Smooth muscle cell (in vitro differentiated cells): ENCODE data around the gene GSX2. TPM values are rescaled to one million over a fixed set of nuclear protein-coding genes. Genes with fewer than 3 reads are reported as not detected.

Source experiments
- DNase-seq: peaks from one replicate; lab custom pipeline; 2025; ENCODE audit not compliant: unreplicated experiment; lab: John Stamatoyannopoulos, UW
- H2AFZ ChIP-seq: fragments of 200-600 bp; sonication (generic); 2 replicates; pipeline ENCODE4 v1.6.0; 2016; ENCODE audit warnings: antibody characterized with exemption, low read depth, mild to moderate bottlenecking
- H3F3A ChIP-seq: fragments of 200-600 bp; sonication (generic); 2 replicates; pipeline ENCODE4 v1.6.0; 2017; ENCODE audit warnings: antibody characterized with exemption, low read depth
- H3K27ac ChIP-seq: fragments of 200-600 bp; sonication (generic); 2 replicates; pipeline ENCODE4 v1.5.1; 2016; ENCODE audit warnings: low read depth, mild to moderate bottlenecking
- H3K27me3 ChIP-seq: fragments of 200-600 bp; sonication (generic); 2 replicates; pipeline ENCODE4 v1.6.1; 2016; ENCODE audit warnings: low read depth, mild to moderate bottlenecking
- H3K36me3 ChIP-seq: fragments of 200-600 bp; sonication (generic); 2 replicates; pipeline ENCODE4 v1.5.1; 2016; ENCODE audit warnings: low read depth
- H3K4me1 ChIP-seq: fragments of 200-600 bp; sonication (generic); 2 replicates; pipeline ENCODE4 v1.5.1; 2016; ENCODE audit warnings: low read depth
- H3K4me2 ChIP-seq: fragments of 200-600 bp; sonication (generic); 2 replicates; pipeline ENCODE4 v1.6.0; 2016; ENCODE audit warnings: mild to moderate bottlenecking
- H3K4me3 ChIP-seq: fragments of 200-600 bp; sonication (generic); 2 replicates; pipeline ENCODE4 v1.5.1; 2016; ENCODE audit warnings: mild to moderate bottlenecking
- H3K79me2 ChIP-seq: fragments of 200-600 bp; sonication (generic); 2 replicates; pipeline ENCODE4 v1.6.0; 2016; ENCODE audit warnings: low read depth, mild to moderate bottlenecking
- H3K9ac ChIP-seq: fragments of 200-600 bp; sonication (generic); 2 replicates; pipeline ENCODE4 v1.6.0; 2016; ENCODE audit warnings: low read depth
- H3K9me3 ChIP-seq: fragments of 200-600 bp; sonication (generic); replicated peaks from 2 replicates; pipeline ENCODE4 v1.5.1; 2016; ENCODE audit warnings: low read depth
- H4K20me1 ChIP-seq: fragments of 200-600 bp; sonication (generic); 2 replicates; pipeline ENCODE4 v1.6.0; 2016; ENCODE audit warnings: low read depth
- WGBS: methylation state at CpG from one replicate; pipeline ENCODE4 v1.1.7; 2016; ENCODE audit warnings: low lambda C conversion rate; 5-methylcytosine and 5-hydroxymethylcytosine counted together
- polyA plus RNA-seq: library from polyadenylated mRNA; unstranded; fragments of >200 nt; fragmentation: Nextera tagmentation; extraction: Ambion mirVana; gene quantifications from 2 replicates; pipeline ENCODE4 v1.2.1, GENCODE V29; 2016
- total RNA-seq: library from RNA; depleted of rRNA; stranded (reverse); fragments of >200 nt; gene quantifications from 2 replicates; pipeline ENCODE4 v1.2.3, GENCODE V29; 2014
- TF ChIP-seq, protein P1 (sequence below): fragments of 200-600 bp; sonication (generic); IDR thresholded peaks from 2 replicates; pipeline ENCODE4 v1.5.1; 2017; ENCODE audit warnings: borderline replicate concordance, mild to moderate bottlenecking, antibody characterized with exemption; ENCODE audit not compliant: insufficient read depth, poor library complexity, severe bottlenecking

GSX2 gene
- total and polyA plus RNA-seq, 2 experiments from 2014 or later: not detected

GRCh38 chr4:54091637-54092404, 8.1 kb upstream of the GSX2 start:
- H3K36me3 ChIP-seq: no peaks in the 10 kb centered on the region
- H3K9ac ChIP-seq: no peak overlapping the region
- peaks cover 12% of the 10 kb centered on the region for H3K4me1 ChIP-seq
- no peaks in the 10 kb centered on the region for H3K79me2 ChIP-seq
- peak overlapping the region; percentile 90 for H2AFZ ChIP-seq
- TF ChIP-seq, protein P1, sequence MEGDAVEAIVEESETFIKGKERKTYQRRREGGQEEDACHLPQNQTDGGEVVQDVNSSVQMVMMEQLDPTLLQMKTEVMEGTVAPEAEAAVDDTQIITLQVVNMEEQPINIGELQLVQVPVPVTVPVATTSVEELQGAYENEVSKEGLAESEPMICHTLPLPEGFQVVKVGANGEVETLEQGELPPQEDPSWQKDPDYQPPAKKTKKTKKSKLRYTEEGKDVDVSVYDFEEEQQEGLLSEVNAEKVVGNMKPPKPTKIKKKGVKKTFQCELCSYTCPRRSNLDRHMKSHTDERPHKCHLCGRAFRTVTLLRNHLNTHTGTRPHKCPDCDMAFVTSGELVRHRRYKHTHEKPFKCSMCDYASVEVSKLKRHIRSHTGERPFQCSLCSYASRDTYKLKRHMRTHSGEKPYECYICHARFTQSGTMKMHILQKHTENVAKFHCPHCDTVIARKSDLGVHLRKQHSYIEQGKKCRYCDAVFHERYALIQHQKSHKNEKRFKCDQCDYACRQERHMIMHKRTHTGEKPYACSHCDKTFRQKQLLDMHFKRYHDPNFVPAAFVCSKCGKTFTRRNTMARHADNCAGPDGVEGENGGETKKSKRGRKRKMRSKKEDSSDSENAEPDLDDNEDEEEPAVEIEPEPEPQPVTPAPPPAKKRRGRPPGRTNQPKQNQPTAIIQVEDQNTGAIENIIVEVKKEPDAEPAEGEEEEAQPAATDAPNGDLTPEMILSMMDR: no peak
- H3K4me2 ChIP-seq: peak overlapping the region; percentile 96
- H3K27me3 ChIP-seq: peaks cover 48% of the 10 kb centered on the region
- H3F3A ChIP-seq: no peaks in the 10 kb centered on the region
- no peaks in the 10 kb centered on the region for H3K9me3 ChIP-seq
- no peaks in the 10 kb centered on the region for H4K20me1 ChIP-seq
- H3K4me3 ChIP-seq: peak overlapping the region; percentile 64
- 2% methylated on average over 48 of the region's 48 CpGs for WGBS
- H3K27ac ChIP-seq: no peak overlapping the region
- peak; percentile 38 for DNase-seq

DNA sequence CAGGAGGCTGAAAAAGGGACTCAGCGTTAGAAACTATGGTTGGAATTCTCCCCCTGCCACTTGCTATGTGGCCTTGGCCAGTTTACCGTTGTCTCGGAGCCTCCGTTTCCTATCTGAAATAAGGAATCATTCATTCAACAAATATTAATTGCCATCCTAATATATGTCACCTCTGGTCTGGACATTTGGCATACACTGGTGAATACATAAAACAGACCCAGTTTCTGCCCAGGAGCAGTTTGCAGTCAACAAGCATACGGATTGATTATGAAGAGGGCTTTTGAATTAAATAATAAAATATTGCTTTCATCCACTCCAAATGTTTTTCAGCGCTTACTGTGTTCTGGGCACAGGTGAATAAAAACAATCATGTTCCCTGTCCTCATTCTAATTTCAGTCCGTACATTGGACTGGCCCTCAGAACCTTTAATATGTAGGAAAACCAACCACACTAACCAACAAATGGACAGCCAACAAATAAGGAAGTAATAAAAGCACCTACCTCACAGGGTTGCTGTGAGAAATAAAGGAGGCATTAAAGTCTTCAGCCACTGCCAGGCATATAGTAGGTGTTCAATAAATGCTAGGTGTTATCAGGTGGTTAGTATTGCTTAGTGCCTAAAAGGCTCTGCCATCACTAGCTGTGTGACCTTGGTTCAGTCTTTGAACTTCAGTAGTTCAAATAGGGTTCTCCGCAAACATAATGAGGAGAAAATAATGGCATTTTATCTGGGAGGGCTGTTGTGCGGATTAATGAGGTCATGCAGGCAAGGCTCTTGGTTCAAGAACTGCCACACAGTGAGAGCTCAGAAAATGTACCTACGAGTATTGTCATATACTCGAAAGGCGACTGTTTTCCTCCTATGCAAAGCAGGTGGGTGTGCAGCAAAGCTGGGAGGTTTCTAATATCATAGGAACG, 7.3 kb upstream of the GSX2 start:
- H3K27ac ChIP-seq: no peak overlapping the region
- H3K9ac ChIP-seq: no peak overlapping the region
- H3K4me1 ChIP-seq: peaks cover 12% of the 10 kb centered on the region
- H3K36me3 ChIP-seq: no peaks in the 10 kb centered on the region
- H3K27me3 ChIP-seq: peaks cover 56% of the 10 kb centered on the region
- no peaks in the 10 kb centered on the region for H3K79me2 ChIP-seq
- no peaks in the 10 kb centered on the region for H3K9me3 ChIP-seq
- TF ChIP-seq, protein P1: no peak
- WGBS: 20% methylated on average over 13 of the region's 13 CpGs
- no peaks in the 10 kb centered on the region for H3F3A ChIP-seq
- peak overlapping the region; percentile 64 for H3K4me3 ChIP-seq
- H2AFZ ChIP-seq: peak overlapping the region; percentile 90
- no peaks in the 10 kb centered on the region for H4K20me1 ChIP-seq
- H3K4me2 ChIP-seq: peak overlapping the region; percentile 96
- no peak for DNase-seq

GRCh38 chr4:54093324-54094240, 6.4 kb upstream of the GSX2 start:
- Histone ChIP-seq H3K9ac (no peak overlapping the region), H2AFZ (no peak overlapping the region), H3K27me3 (peaks cover 65% of the 10 kb centered on the region), H3K9me3 (no peaks in the 10 kb centered on the region), H3K36me3 (no peaks in the 10 kb centered on the region), H3F3A (no peaks in the 10 kb centered on the region), H3K79me2 (no peaks in the 10 kb centered on the region), H4K20me1 (no peaks in the 10 kb centered on the region), H3K4me1 (peaks cover 12% of the 10 kb centered on the region), H3K4me3 (no peak overlapping the region), H3K27ac (no peak overlapping the region), H3K4me2 (peak overlapping the region; percentile 32)
- TF ChIP-seq, protein P1: no peak
- WGBS: 10% methylated on average over 37 of the region's 37 CpGs
- no peak for DNase-seq
